OCI-LY1 (cell line): Measurements from ENCODE around the gene COL23A1.

ENCODE experiments used
- EZH2 ChIP-seq: fragments of 200-600 bp; sonication (generic), shearing (Covaris generic); IDR thresholded peaks from 2 replicates; pipeline ENCODE4 v1.8.0; 2017; ENCODE audit warnings: borderline replicate concordance, mixed run types, mild to moderate bottlenecking, antibody characterized with exemption, low read length, moderate library complexity, mixed read lengths
- TF ChIP-seq, protein P1 (sequence below): fragments of 200-600 bp; sonication (generic), shearing (Covaris generic); IDR thresholded peaks from 2 replicates; pipeline ENCODE4 v1.5.1; 2017; ENCODE audit warnings: mild to moderate bottlenecking, antibody characterized with exemption, low read length, moderate library complexity, mixed read lengths

DNA sequence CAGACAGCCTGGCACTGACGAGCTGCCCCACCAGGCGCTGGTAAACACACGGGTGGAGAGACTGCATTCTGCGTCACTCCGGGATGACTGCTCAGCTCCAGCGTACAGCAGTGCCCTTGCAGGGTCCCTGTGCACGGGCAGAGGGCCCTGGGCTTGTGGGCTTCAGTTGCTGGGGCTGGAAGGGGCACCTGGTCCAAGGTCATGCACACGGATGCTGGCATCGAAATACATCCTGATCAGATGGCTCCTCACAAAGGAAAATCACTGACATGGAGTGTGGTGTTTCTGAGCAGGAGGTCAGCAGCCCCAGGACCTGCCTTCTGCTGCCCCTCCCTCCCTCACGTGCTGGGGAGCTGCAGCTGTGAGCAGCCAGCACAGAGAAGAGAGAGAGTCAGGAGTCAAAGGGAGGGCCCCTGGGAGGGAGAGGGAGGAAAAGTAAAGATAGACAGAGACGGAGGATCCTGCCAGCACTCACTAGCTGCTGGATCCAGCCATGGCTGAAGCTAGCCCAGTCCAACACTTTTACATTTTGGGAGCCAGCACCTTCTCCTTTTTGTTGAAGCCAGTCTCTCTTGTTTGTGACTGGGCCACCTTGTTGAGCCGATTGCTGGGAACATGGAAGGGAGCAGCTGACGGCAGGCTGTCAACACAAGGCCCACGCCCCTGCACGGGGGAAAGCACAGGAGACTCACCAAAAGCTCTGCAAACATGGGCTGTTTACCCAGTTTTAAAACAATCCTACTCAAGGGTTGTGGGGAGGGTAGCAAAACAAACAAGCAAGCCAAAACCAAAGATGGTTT lies 191.1 kb downstream of the COL23A1 start:
- no peak for TF ChIP-seq EZH2
- TF ChIP-seq, protein P1, sequence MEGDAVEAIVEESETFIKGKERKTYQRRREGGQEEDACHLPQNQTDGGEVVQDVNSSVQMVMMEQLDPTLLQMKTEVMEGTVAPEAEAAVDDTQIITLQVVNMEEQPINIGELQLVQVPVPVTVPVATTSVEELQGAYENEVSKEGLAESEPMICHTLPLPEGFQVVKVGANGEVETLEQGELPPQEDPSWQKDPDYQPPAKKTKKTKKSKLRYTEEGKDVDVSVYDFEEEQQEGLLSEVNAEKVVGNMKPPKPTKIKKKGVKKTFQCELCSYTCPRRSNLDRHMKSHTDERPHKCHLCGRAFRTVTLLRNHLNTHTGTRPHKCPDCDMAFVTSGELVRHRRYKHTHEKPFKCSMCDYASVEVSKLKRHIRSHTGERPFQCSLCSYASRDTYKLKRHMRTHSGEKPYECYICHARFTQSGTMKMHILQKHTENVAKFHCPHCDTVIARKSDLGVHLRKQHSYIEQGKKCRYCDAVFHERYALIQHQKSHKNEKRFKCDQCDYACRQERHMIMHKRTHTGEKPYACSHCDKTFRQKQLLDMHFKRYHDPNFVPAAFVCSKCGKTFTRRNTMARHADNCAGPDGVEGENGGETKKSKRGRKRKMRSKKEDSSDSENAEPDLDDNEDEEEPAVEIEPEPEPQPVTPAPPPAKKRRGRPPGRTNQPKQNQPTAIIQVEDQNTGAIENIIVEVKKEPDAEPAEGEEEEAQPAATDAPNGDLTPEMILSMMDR: no peak
